ENCODE measurements around the gene RAB5IF. TPM values are rescaled to one million over a fixed set of nuclear protein-coding genes. Genes with fewer than 3 reads are reported as not detected.

The RAB5IF gene
- total RNA-seq, 4 donors from 2014 or later, result 203 to 373 (median 267) TPM

- Histone ChIP-seq H3K4me3 (no peak overlapping the region), H3K4me1 (peaks cover 0 to 12% (median 0%) of the 10 kb centered on the region in 3 donors), H3K9me3 (no peaks in the 10 kb centered on the region), H3K27ac (no peak overlapping the region), H3K27me3 (peaks cover 0 to 17% (median 0%) of the 10 kb centered on the region in 4 donors), H3K36me3 (peaks cover 0 to 22% (median 0%) of the 10 kb centered on the region in 3 donors)
- no peak for DNase-seq
- 40% methylated on average over 1 of the region's 5 CpGs; no CpG with 5 or more reads in 1 of the 2 donors for WGBS, 2 donors
- intact Hi-C loops (cut with DNase I), result no loop called here
- no peak for TF ChIP-seq POLR2A (IDR thresholded peaks at IDR 0.05)
- TF ChIP-seq CTCF (IDR thresholded peaks at IDR 0.05), result no peak
Measured at GRCh38 chr20:36593347-36593929, 12.1 kb upstream of the RAB5IF start.

GRCh38 chr20:36599912-36600345, 5.7 kb upstream of the RAB5IF start:
- no peak overlapping the region for H3K27ac ChIP-seq
- peaks cover 2 to 5% (median 2%) of the 10 kb centered on the region in 3 donors for H3K4me1 ChIP-seq
- H3K9me3 ChIP-seq, result no peaks in the 10 kb centered on the region
- H3K27me3 ChIP-seq, result no peaks in the 10 kb centered on the region
- 48 to 56% methylated on average over 4 to 5 of the region's 5 CpGs for WGBS, 2 donors
- intact Hi-C loops (cut with DNase I), result loop anchor here (5.0 kb wide), 1 partner anchor 43 kb away; no protein-coding TSS in a partner anchor
- TF ChIP-seq CTCF (IDR thresholded peaks at IDR 0.05) (no peak), POLR2A (IDR thresholded peaks at IDR 0.05) (no peak)
- DNase-seq, result no peak
- no peak overlapping the region for H3K4me3 ChIP-seq
- H3K36me3 ChIP-seq, result no peaks in the 10 kb centered on the region

GRCh38 chr20:36601540-36601939, 4.0 kb upstream of the RAB5IF start:
- TF ChIP-seq POLR2A (IDR thresholded peaks at IDR 0.05) (no peak), CTCF (IDR thresholded peaks at IDR 0.05) (no peak)
- DNase-seq, result no peak
- Histone ChIP-seq H3K4me3 (no peak overlapping the region), H3K4me1 (peaks cover 4 to 14% (median 9%) of the 10 kb centered on the region in 3 donors), H3K27ac (no peak overlapping the region), H3K9me3 (no peaks in the 10 kb centered on the region), H3K36me3 (no peaks in the 10 kb centered on the region), H3K27me3 (no peaks in the 10 kb centered on the region)
- intact Hi-C loops (cut with DNase I), result loop anchor here (5.0 kb wide), 1 partner anchor 44 kb away; no protein-coding TSS in a partner anchor
- WGBS, 2 donors, result 40 to 54% methylated on average over 1 of the region's 1 CpG

- H3K4me3 ChIP-seq, result peak overlapping the region in 3 of 4 donors; percentile 82 to 100 (median 92)
- peaks cover 11 to 37% (median 12%) of the 10 kb centered on the region in 3 donors for H3K4me1 ChIP-seq
- 43 to 50% methylated on average over 9 to 15 of the region's 15 CpGs for WGBS, 2 donors
- no peak for DNase-seq
- no peak for TF ChIP-seq CTCF (IDR thresholded peaks at IDR 0.05)
- H3K36me3 ChIP-seq, result peaks cover 8 to 29% (median 12%) of the 10 kb centered on the region in 3 donors
- H3K27ac ChIP-seq, result peak overlapping the region; percentile 89 to 98 (median 97)
- intact Hi-C loops (cut with DNase I), result loop anchor here (5.0 kb wide), 2 partner anchors 48 to 167 kb away; partner anchors contain the start of gene DSN1
- H3K27me3 ChIP-seq, result no peaks in the 10 kb centered on the region
- H3K9me3 ChIP-seq, result no peaks in the 10 kb centered on the region
Measured at GRCh38 chr20:36604952-36605398, 604 bp upstream of the RAB5IF start.
